Thoracic aorta (tissue), 2 donors: ENCODE measurements around the gene ATP7A. TPM values are rescaled to one million over a fixed set of nuclear protein-coding genes. Genes with fewer than 3 reads are reported as not detected.
"Not testable (repeated sequence)": the region's sequence is repeated elsewhere in the genome, so short reads cannot be mapped to it uniquely, and the experiment has no call there.

Experiments used
- ATAC-seq: fragments of 150-250 bp; one replicate; pipeline ENCODE4 v1.8.0; 2017; ENCODE audit warnings: low read depth; ENCODE audit not compliant: insufficient number of reproducible peaks, low FRiP score
- DNase-seq: peaks from one replicate; pipeline ENCODE4 v3.0.0-alpha.2; 2020; ENCODE audit warnings: low spot score
- H3K27ac ChIP-seq, 2 donors: fragments of 200-600 bp; sonication (generic); 1 replicate in 1 of 2; 2 replicates in 1 of 2; pipeline ENCODE4 v1.5.1; 2016; ENCODE audit warnings: mild to moderate bottlenecking in 2 of 2, moderate library complexity in 2 of 2
- H3K27me3 ChIP-seq: fragments of 200-600 bp; sonication (generic); replicated peaks from 2 replicates; pipeline ENCODE4 v1.6.0; 2016; ENCODE audit warnings: mild to moderate bottlenecking; ENCODE audit not compliant: insufficient read depth
- H3K36me3 ChIP-seq: fragments of 200-600 bp; sonication (generic); one replicate; pipeline ENCODE4 v1.5.1; 2016
- H3K4me1 ChIP-seq, 2 donors: fragments of 200-600 bp; sonication (generic); 1 replicate in 1 of 2; 2 replicates in 1 of 2; pipeline versions ENCODE4 v1.5.1 to v1.6.0; 2016; ENCODE audit warnings: low read depth in 2 of 2, mild to moderate bottlenecking in 1 of 2; ENCODE audit not compliant: control insufficient read depth in 1 of 2
- H3K4me3 ChIP-seq: fragments of 200-600 bp; sonication (generic); 2 replicates; pipeline ENCODE4 v1.5.1; 2016; ENCODE audit warnings: mild to moderate bottlenecking
- H3K9me3 ChIP-seq: fragments of 200-600 bp; sonication (generic); 2 replicates; pipeline ENCODE4 v1.5.1; 2016
- CTCF ChIP-seq: fragments of 200-600 bp; sonication (generic); IDR thresholded peaks from one replicate; pipeline ENCODE4 v1.5.1; 2019; ENCODE audit warnings: antibody characterized with exemption
- total RNA-seq, 2 donors: library from RNA; depleted of rRNA; stranded (reverse); fragments of >200 nt; gene quantifications; one replicate each; pipeline versions ENCODE4 v1.1.0 to v1.2.3, GENCODE V29; 2016

Gene ATP7A
- total RNA-seq, 2 donors from 2014 or later = 11.8 to 18.2 TPM

DNA sequence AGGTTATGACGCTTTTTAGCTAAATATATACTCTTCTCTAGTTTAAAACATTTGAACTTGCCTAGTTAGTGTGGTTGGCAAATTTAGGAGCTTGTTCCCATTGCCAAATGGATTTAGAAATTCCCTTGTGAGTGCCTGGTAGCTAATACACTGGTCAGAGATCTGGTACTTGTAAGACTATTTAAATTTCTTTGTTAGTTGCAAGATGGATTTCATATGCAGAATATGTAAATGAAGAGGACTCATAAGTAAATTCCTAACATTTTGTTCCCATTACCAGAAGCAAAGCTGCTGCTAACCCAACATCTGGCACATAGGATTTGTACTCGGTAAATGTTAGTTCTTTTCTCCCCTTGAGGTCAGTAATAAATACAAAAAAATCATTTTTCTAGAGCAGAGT, 137.6 kb downstream of the ATP7A start:
- Histone ChIP-seq H3K4me3 (no peak overlapping the region), H3K36me3 (no peaks in the 10 kb centered on the region), H3K9me3 (no peaks in the 10 kb centered on the region), H3K27ac (no peak overlapping the region), H3K27me3 (no peaks in the 10 kb centered on the region), H3K4me1 (no peaks in the 10 kb centered on the region)
- no peak for TF ChIP-seq CTCF
- ATAC-seq (no peak), DNase-seq (no peak)

DNA sequence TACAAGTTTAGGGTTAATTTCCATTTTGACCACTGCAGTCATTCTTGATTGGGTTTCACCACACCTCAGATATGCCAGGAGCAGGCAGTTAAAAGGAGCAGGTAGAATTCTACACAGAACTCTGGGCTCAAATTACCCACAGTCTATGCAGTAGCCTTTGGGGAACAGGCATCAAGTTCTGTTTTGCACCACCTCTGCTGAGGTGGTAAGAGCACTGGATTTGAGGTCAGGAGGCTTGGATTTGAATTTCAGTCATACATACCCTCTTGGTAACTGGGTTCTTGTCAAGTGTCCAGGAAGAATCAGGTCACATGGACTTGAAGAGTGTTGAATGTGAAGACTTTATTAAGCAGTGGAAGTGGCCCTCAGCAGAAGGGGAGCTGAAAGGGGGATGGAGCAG, 153.2 kb downstream of the ATP7A start:
- H3K27ac ChIP-seq = no peak overlapping the region
- H3K27me3 ChIP-seq = no peaks in the 10 kb centered on the region
- H3K9me3 ChIP-seq = no peaks in the 10 kb centered on the region
- DNase-seq (no peak), ATAC-seq (no peak)
- no peak for TF ChIP-seq CTCF
- no peaks in the 10 kb centered on the region for H3K36me3 ChIP-seq
- H3K4me3 ChIP-seq = no peak overlapping the region
- peaks cover 0 to 16% of the 10 kb centered on the region in 2 donors for H3K4me1 ChIP-seq

DNA sequence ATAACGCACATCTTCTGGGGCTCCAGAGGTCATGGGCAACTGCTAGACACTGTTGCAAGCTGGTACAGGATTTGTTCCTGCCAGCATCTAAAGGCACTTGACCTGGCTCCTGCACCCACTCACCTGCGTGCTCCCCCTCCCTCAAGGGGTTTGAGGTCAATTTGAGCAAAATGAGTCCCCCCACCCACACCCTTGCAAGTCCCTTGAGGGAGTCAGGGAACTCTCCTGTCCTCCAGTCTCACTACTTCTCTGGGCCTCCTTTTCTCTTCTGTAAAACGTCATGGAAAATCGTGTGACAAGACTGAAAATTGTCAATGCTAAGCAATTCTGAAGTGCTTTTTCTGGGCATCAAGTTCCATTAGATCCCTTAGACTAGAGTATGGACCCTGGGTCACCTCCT, 153.7 kb downstream of the ATP7A start:
- DNase-seq (no peak), ATAC-seq (no peak)
- H3K27ac ChIP-seq = peak overlapping the region; percentile 68 to 83

DNA sequence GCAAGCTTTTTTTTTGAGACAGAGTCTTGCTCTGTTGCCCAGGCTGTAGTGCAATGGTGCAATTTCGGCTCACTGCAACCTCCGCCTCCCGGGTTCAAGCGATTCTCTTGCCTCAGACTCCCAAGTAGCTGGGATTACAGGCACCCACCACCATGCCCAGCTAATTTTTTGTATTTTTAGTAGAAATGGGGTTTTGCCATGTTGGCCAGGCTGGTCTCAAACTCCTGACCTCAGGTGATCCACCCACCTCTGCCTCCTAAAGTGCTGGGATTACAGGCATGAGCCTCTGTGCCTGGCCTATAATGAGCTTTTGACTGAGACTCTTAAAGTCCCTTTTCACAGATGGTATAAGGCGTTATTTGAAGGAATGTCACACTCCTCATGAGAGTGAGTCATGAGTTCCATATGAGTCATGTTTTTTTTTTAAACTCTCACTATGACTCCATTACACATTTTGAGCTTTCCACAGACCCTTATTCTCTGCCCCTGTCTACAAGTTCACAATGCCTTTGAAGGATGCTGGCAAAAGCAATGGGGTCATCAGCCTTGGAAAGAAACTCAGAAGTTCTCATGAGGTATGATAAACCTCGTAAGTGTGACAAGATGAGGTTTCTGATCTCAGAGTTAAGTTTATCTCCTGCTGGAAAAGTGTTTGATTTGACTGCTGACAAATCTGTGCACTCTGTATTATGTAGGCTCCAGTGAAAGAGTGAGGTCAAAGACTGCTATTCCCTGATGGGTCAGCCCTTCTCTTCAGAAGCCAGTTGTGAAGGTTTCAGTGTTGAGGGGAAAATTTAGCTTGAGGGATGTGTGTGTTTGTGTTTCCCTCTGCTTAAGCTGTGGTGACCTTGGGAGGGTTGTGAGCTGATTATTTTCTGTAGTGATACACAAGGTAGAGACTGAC, 154.5 kb downstream of the ATP7A start:
- Histone ChIP-seq H3K4me1 (peaks cover 0 to 16% of the 10 kb centered on the region in 2 donors), H3K27ac (peak overlapping the region; percentile 68 to 83)
- not testable (repeated sequence) for H3K27me3 ChIP-seq, H3K4me3 ChIP-seq, DNase-seq, H3K9me3 ChIP-seq, H3K36me3 ChIP-seq
- ATAC-seq = peak; percentile 94

More for the DNA sequence above, 153.7 kb downstream of the ATP7A start:
- Histone ChIP-seq H3K4me3 (no peak overlapping the region), H3K9me3 (no peaks in the 10 kb centered on the region), H3K36me3 (no peaks in the 10 kb centered on the region), H3K27me3 (no peaks in the 10 kb centered on the region), H3K4me1 (peaks cover 0 to 16% of the 10 kb centered on the region in 2 donors)
- TF ChIP-seq CTCF = no peak

GRCh38 chrX:78066110-78066509, 155.6 kb downstream of the ATP7A start:
- Histone ChIP-seq H3K27me3 (no peaks in the 10 kb centered on the region), H3K36me3 (no peaks in the 10 kb centered on the region), H3K4me1 (peaks cover 0 to 16% of the 10 kb centered on the region in 2 donors), H3K27ac (peak overlapping the region; percentile 68 to 83), H3K9me3 (no peaks in the 10 kb centered on the region), H3K4me3 (no peak overlapping the region)
- no peak for TF ChIP-seq CTCF
- ATAC-seq (no peak), DNase-seq (no peak)
